ENCODE measurements around the gene ZNF423.

GRCh38 chr16:49834531-49835151 lies 21.3 kb downstream of the ZNF423 start:
- TF ChIP-seq EZH2 (IDR thresholded peaks at IDR 0.05; ENCODE audit: insufficient read depth, low read length) (no peak), CTCF (IDR thresholded peaks at IDR 0.05; ENCODE audit: insufficient read depth, low read depth, low read length) (no peak)

Data from astrocyte (in vitro differentiated cells and primary cell).